Measurements from ENCODE around the gene URM1. TPM values are rescaled to one million over a fixed set of nuclear protein-coding genes. Genes with fewer than 3 reads are reported as not detected.

Gene URM1
- total and polyA plus RNA-seq, 10 of the 15 experiments (the other 5 are each of a cell fraction or from before 2014, with no cell fraction given) = 7.9 to 75.8 (median 63.7) TPM

DNA sequence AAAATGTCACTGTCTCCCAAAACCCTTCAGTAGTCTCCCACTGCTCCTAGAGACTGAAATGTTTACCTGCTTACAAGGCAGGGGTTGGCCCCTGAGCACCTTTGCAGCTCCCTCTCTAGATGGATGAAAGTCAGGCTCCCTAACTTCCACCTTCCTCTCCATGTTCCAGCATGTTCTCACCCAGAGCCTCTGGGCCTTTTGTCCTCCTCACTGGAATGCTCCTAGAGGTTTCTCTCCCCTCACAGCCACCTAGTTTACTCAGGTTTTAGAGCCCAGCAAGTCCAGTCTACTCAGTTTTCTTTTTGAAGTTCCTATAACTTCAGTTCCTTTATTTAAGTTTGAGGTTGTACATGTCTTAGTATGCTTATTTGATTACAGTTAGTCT, 815 bp upstream of the URM1 start (continued):
- TF ChIP-seq CUX1 (IDR thresholded peaks at IDR 0.05; ENCODE audit: insufficient replicate concordance, low read depth, low read length) = no peak
- TF ChIP-seq BACH1 (IDR thresholded peaks at IDR 0.05; ENCODE audit: borderline replicate concordance) = no peak
- TF ChIP-seq ZZZ3 (IDR thresholded peaks at IDR 0.05; ENCODE audit: control insufficient read depth, insufficient read length, low read depth) = no peak
- TF ChIP-seq, protein P1, sequence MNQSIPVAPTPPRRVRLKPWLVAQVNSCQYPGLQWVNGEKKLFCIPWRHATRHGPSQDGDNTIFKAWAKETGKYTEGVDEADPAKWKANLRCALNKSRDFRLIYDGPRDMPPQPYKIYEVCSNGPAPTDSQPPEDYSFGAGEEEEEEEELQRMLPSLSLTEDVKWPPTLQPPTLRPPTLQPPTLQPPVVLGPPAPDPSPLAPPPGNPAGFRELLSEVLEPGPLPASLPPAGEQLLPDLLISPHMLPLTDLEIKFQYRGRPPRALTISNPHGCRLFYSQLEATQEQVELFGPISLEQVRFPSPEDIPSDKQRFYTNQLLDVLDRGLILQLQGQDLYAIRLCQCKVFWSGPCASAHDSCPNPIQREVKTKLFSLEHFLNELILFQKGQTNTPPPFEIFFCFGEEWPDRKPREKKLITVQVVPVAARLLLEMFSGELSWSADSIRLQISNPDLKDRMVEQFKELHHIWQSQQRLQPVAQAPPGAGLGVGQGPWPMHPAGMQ (IDR thresholded peaks at IDR 0.05; ENCODE audit: borderline replicate concordance) = no peak
- TF ChIP-seq DPF2 (IDR thresholded peaks at IDR 0.05) = no peak

All from GM12878 (cell line).